ENCODE measurements around the gene ARFGAP3. TPM values are rescaled to one million over a fixed set of nuclear protein-coding genes. Genes with fewer than 3 reads are reported as not detected.

ARFGAP3 gene
- total RNA-seq, 4 donors from 2014 or later: 43.0 to 106 (median 50.5) TPM

GRCh38 chr22:42866100-42866499, 9.0 kb upstream of the ARFGAP3 start:
- DNase-seq (ENCODE audit: low spot score): no peak
- ATAC-seq (ENCODE audit: low FRiP score): no peak
- TF ChIP-seq, protein P1, sequence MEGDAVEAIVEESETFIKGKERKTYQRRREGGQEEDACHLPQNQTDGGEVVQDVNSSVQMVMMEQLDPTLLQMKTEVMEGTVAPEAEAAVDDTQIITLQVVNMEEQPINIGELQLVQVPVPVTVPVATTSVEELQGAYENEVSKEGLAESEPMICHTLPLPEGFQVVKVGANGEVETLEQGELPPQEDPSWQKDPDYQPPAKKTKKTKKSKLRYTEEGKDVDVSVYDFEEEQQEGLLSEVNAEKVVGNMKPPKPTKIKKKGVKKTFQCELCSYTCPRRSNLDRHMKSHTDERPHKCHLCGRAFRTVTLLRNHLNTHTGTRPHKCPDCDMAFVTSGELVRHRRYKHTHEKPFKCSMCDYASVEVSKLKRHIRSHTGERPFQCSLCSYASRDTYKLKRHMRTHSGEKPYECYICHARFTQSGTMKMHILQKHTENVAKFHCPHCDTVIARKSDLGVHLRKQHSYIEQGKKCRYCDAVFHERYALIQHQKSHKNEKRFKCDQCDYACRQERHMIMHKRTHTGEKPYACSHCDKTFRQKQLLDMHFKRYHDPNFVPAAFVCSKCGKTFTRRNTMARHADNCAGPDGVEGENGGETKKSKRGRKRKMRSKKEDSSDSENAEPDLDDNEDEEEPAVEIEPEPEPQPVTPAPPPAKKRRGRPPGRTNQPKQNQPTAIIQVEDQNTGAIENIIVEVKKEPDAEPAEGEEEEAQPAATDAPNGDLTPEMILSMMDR (IDR thresholded peaks at IDR 0.05): no peak

GRCh38 chr22:42865536-42865935, 8.5 kb upstream of the ARFGAP3 start:
- TF ChIP-seq, protein P1 (IDR thresholded peaks at IDR 0.05): no peak
- no peak for ATAC-seq (ENCODE audit: low FRiP score)

GRCh38 chr22:42863349-42863961, 6.4 kb upstream of the ARFGAP3 start:
- DNase-seq (ENCODE audit: low spot score): no peak
- TF ChIP-seq, protein P1 (IDR thresholded peaks at IDR 0.05): no peak

More at GRCh38 chr22:42865536-42865935, 8.5 kb upstream of the ARFGAP3 start:
- DNase-seq (ENCODE audit: low spot score): no peak

GRCh38 chr22:42862045-42862734, 5.1 kb upstream of the ARFGAP3 start:
- ATAC-seq (ENCODE audit: low FRiP score) (no peak), DNase-seq (ENCODE audit: low spot score) (no peak)
- TF ChIP-seq, protein P1 (IDR thresholded peaks at IDR 0.05): no peak

More at GRCh38 chr22:42863349-42863961, 6.4 kb upstream of the ARFGAP3 start:
- peak; percentile 41 for ATAC-seq (ENCODE audit: low FRiP score)

GRCh38 chr22:42860968-42861367, 3.9 kb upstream of the ARFGAP3 start:
- TF ChIP-seq, protein P1 (IDR thresholded peaks at IDR 0.05): no peak
- DNase-seq (ENCODE audit: low spot score): no peak
- no peak for ATAC-seq (ENCODE audit: low FRiP score)

DNA sequence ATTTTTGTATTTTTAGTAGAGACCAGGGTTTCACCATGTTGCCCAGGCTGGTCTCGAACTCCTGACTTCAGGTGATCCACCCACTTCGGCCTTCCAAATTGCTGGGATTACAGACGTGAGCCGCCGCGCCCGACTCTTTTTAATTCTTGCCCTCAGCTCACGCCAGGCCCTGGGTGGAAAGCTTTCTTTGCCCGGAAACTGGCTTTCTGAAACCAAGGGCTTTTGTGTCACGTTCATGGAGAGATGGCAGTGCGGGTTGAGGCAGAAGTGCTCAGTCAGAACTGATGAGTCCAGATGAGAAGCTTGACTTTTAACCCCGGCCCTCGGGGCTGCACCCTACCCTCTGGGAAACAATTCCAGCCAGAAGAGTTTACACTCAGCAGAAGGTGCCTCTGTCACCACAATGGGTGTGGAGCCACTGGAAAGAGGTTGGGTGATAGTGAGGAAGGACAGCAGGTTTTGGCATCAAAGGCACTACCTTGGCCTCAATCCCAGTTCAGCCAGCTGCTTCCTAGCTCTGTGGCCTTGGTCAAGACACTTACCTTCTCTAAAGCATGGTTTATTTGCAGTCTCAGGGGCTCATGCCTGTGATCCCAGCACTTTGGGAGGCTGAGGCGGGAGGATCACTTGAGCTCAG, 890 bp upstream of the ARFGAP3 start:
- TF ChIP-seq, protein P1 (IDR thresholded peaks at IDR 0.05): no peak
- ATAC-seq (ENCODE audit: low FRiP score) (no peak), DNase-seq (ENCODE audit: low spot score) (no peak)

Data from omental fat pad (tissue), 4 donors.